RWPE1 (cell line): ENCODE measurements around the gene ACLY.

Experiments
- CTCF ChIA-PET: fragments of 350-600 bp; sonication (Branson Sonifier 250); formaldehyde crosslinking; extraction: SDS; loops from one replicate; lab custom pipeline; 2021; lab: Yijun Ruan, JAX
- POLR2A ChIA-PET: fragments of 400-600 bp; formaldehyde crosslinking; extraction: SDS; loops from one replicate; lab custom pipeline; 2020; ENCODE audit warnings: antibody characterized with exemption; ENCODE audit not compliant: low non-redundant PET; lab: Yijun Ruan, JAX
- DNase-seq: peaks from one replicate; pipeline ENCODE4 v3.0.0; 2012; ENCODE audit warnings: low spot score
- H3K27ac ChIP-seq: fragments of 450-650 bp; 2 replicates; pipeline ENCODE4 v1.5.1; 2017
- CTCF ChIP-seq: fragments of 450-650 bp; conservative IDR thresholded peaks from 2 replicates; pipeline ENCODE4 v1.5.1; 2017; ENCODE audit warnings: low read depth, mild to moderate bottlenecking

ACLY gene

GRCh38 chr17:41919165-41919817 is 540 bp upstream of the ACLY start:
- peak; percentile 77 for DNase-seq
- H3K27ac ChIP-seq, result peak overlapping the region; percentile 94
- no peak for TF ChIP-seq CTCF
- ChIA-PET POLR2A (interaction anchor here (0.9 kb wide), 1 partner anchor 11 kb away, joined by 3 read pairs; the partner anchor contains the start of gene ODAD4), CTCF (interaction anchor here (0.7 kb wide), 1 partner anchor 107 kb away, joined by 3 read pairs; the partner anchor contains the start of gene P3H4)

DNA sequence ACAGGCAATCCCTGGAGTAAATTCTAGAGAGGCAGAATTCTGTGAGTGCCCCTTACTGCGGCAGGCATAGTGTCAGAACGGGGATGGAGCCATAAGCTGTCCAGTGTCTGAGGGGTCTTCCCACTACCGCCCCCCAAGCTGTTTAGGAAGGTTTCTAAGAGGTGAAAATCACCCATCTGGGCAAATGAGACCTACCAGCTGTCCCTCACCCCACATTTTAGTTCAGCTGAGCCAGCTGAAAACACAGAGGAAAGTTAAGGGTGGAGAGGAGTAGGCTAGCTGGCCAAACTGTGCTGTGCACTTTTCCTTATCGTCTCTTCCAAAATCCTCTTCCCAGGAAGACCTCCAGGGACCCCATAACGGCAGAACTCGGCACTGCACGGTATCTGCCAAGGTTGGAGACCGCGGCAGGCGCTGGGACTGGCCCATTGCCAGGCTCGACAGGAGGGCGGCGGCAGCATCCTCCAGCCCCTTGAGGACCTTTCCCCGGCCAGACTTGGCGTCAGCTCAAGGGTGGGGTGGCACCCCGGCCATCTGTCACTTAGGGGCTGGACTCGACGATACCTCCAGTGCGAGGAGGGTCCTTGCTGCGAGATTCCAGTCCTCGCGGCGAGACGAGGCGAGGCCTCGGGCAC is 955 bp downstream of the ACLY start:
- DNase-seq, result peak; percentile 30
- no peak for TF ChIP-seq CTCF
- H3K27ac ChIP-seq, result peak overlapping the region; percentile 94
- ChIA-PET POLR2A (interaction anchor here (0.5 to 0.7 kb wide), 2 partner anchors 57 to 105 kb away, joined by 3 to 5 read pairs; partner anchors contain the start of gene FKBP10), CTCF (interaction anchor here (0.7 kb wide), 1 partner anchor 612 kb away, joined by 3 read pairs; no protein-coding TSS in a partner anchor)

DNA sequence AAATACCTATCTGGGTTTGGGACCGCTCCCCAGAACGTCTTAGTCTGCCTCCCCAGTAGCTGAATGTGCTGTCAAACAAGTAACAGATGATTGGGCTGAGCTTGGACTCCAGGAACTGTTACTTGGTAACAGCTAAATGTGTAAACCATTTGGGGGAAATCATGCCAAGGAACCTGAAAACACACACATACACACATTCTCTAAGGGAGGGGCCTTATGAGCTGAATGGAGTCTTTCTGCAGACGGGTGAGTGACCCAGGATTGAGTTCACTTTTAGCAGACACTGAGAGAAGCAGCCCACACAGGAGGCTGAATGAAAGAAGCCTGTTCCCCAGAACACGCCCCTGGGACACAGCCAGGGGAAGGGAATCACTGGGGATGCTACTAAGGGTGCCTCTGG is 1.6 kb downstream of the ACLY start:
- CTCF ChIA-PET, result no interaction called here
- H3K27ac ChIP-seq, result peak overlapping the region; percentile 94
- TF ChIP-seq CTCF, result no peak
- peak; percentile 8 for DNase-seq
- POLR2A ChIA-PET, result no interaction called here

- CTCF ChIA-PET, result no interaction called here
These were observed 3.2 kb downstream of the ACLY start for GRCh38 chr17:41915566-41915965.

GRCh38 chr17:41915020-41915419 is 3.7 kb downstream of the ACLY start:
- POLR2A ChIA-PET, result no interaction called here
- no peak for TF ChIP-seq CTCF
- peak overlapping the region; percentile 50 for H3K27ac ChIP-seq
- CTCF ChIA-PET, result no interaction called here
- DNase-seq, result no peak

More at GRCh38 chr17:41915566-41915965, 3.2 kb downstream of the ACLY start:
- DNase-seq, result no peak
- peak overlapping the region; percentile 50 for H3K27ac ChIP-seq
- no peak for TF ChIP-seq CTCF
- POLR2A ChIA-PET, result no interaction called here

GRCh38 chr17:41914358-41914766 is 4.4 kb downstream of the ACLY start:
- ChIA-PET CTCF (interaction anchor here (0.7 kb wide), 1 partner anchor 1266 kb away, joined by 5 read pairs; no protein-coding TSS in a partner anchor), POLR2A (no interaction called here)
- no peak for DNase-seq
- peak overlapping the region; percentile 42 for H3K27ac ChIP-seq
- TF ChIP-seq CTCF, result no peak
